Right lobe of liver (tissue), 4 donors: ENCODE data around the gene OTX1.

Experiments used
- CTCF ChIP-seq, 4 donors: fragments of 200-600 bp in 3 of 4; fragments of 450-650 bp in 1 of 4; IDR thresholded peaks; one replicate each; pipeline versions ENCODE4 v1.5.1 to v1.8.0; 2016 to 2022; ENCODE audit warnings: antibody characterized with exemption in 4 of 4, mild to moderate bottlenecking in 2 of 4
- POLR2A ChIP-seq: fragments of 450-650 bp; IDR thresholded peaks from one replicate; pipeline ENCODE4 v1.6.1; 2017; ENCODE audit warnings: antibody characterized with exemption, mild to moderate bottlenecking
- donor health status: DM: no; HTN: no; CAD: no.
- donor health status: DM: no; HTN: no; CAD: no.
- donor health status: DM: no; HTN: yes; CAD: no.

- TF ChIP-seq CTCF (IDR thresholded peaks at IDR 0.05) (no peak), POLR2A (no peak)
Observed at GRCh38 chr2:63056107-63057050, 5.7 kb downstream of the OTX1 start.
